Adrenal gland (tissue), 5 donors: Measurements from ENCODE around the gene IPP.

Experiments used
- CTCF ChIP-seq, 6 experiments: fragments of 450-650 bp in 4 of 6; fragments of 200-600 bp in 2 of 6; sonication (generic) in 1 of 6; IDR thresholded peaks; 1 replicate in 5 of 6; 2 replicates in 1 of 6; pipeline versions ENCODE4 v1.5.1 to v1.8.0; 2016 to 2021; ENCODE audit warnings: antibody characterized with exemption in 6 of 6, mild to moderate bottlenecking in 2 of 6, moderate library complexity in 1 of 6
- POLR2A ChIP-seq, 2 donors: fragments of 450-650 bp; IDR thresholded peaks; one replicate each; pipeline ENCODE4 v1.6.1; 2017; ENCODE audit warnings: antibody characterized with exemption in 2 of 2, mild to moderate bottlenecking in 2 of 2, moderate library complexity in 1 of 2
- donor health status: DM: no; HTN: no; CAD: no.

GRCh38 chr1:45769261-45769932, 18.9 kb upstream of the IPP start:
- TF ChIP-seq CTCF (IDR thresholded peaks at IDR 0.05), result no peak
- TF ChIP-seq POLR2A (IDR thresholded peaks at IDR 0.05), result no peak
